Hepatocyte (in vitro differentiated cells): ENCODE measurements around the gene PTPRN2. TPM values are rescaled to one million over a fixed set of nuclear protein-coding genes. Genes with fewer than 3 reads are reported as not detected.

Experiments used
- DNase-seq: peaks from one replicate; pipeline ENCODE4 v3.0.0-alpha.2; 2016; ENCODE audit warnings: low spot score
- H2AFZ ChIP-seq: fragments of 200-600 bp; sonication (generic); 2 replicates; pipeline ENCODE4 v1.6.0; 2016; ENCODE audit warnings: antibody characterized with exemption, mild to moderate bottlenecking
- H3K27ac ChIP-seq: fragments of 200-600 bp; sonication (generic); 2 replicates; pipeline ENCODE4 v1.5.1; 2016; ENCODE audit warnings: mild to moderate bottlenecking
- H3K27me3 ChIP-seq: fragments of 200-600 bp; sonication (generic); 2 replicates; pipeline ENCODE4 v1.6.1; 2016
- H3K36me3 ChIP-seq: fragments of 200-600 bp; sonication (generic); replicated peaks from 2 replicates; pipeline ENCODE4 v1.5.1; 2016; ENCODE audit warnings: low read depth; ENCODE audit not compliant: insufficient read depth
- H3K4me1 ChIP-seq: fragments of 200-600 bp; sonication (generic); 2 replicates; pipeline ENCODE4 v1.5.1; 2016; ENCODE audit warnings: mild to moderate bottlenecking, moderate library complexity; ENCODE audit not compliant: insufficient read depth
- H3K4me2 ChIP-seq: fragments of 200-600 bp; sonication (generic); 2 replicates; pipeline ENCODE4 v1.6.0; 2016
- H3K4me3 ChIP-seq: fragments of 200-600 bp; sonication (generic); 2 replicates; pipeline ENCODE4 v1.5.1; 2016; ENCODE audit warnings: mild to moderate bottlenecking
- H3K79me2 ChIP-seq: fragments of 200-600 bp; sonication (generic); 2 replicates; pipeline ENCODE4 v1.6.0; 2017; ENCODE audit warnings: mild to moderate bottlenecking
- H3K9me2 ChIP-seq: fragments of 200-600 bp; sonication (generic); replicated peaks from 2 replicates; pipeline ENCODE4 v1.6.0; 2017; ENCODE audit warnings: mild to moderate bottlenecking; ENCODE audit not compliant: insufficient read depth
- H3K9me3 ChIP-seq: fragments of 200-600 bp; sonication (generic); 2 replicates; pipeline ENCODE4 v1.5.1; 2016; ENCODE audit warnings: low read depth, mild to moderate bottlenecking
- H4K20me1 ChIP-seq: fragments of 200-600 bp; sonication (generic); 2 replicates; pipeline ENCODE4 v1.6.0; 2016; ENCODE audit warnings: mild to moderate bottlenecking; ENCODE audit not compliant: insufficient read depth, poor library complexity, severe bottlenecking
- CTCF ChIP-seq: fragments of 200-600 bp; sonication (generic); IDR thresholded peaks from 2 replicates; pipeline ENCODE4 v1.5.1; 2016; ENCODE audit warnings: antibody characterized with exemption, mild to moderate bottlenecking; ENCODE audit not compliant: poor library complexity
- EZH2 ChIP-seq: fragments of 200-600 bp; sonication (generic); IDR thresholded peaks from 2 replicates; pipeline ENCODE4 v1.6.1; 2016; ENCODE audit warnings: antibody characterized with exemption, mild to moderate bottlenecking, borderline replicate concordance
- EZH2phosphoT487 ChIP-seq: fragments of 200-600 bp; sonication (generic); IDR thresholded peaks from one replicate; pipeline ENCODE4 v1.6.1; 2018; ENCODE audit warnings: antibody characterized with exemption, mild to moderate bottlenecking, low read depth, moderate library complexity; ENCODE audit not compliant: unreplicated experiment, severe bottlenecking
- WGBS: methylation state at CpG from one replicate; pipeline ENCODE4 v1.1.6; 2016; ENCODE audit warnings: low lambda C conversion rate; ENCODE audit errors: missing lambda C conversion rate; 5-methylcytosine and 5-hydroxymethylcytosine counted together
- polyA plus RNA-seq: library from polyadenylated mRNA; unstranded; fragments of >200 nt; fragmentation: Nextera tagmentation; extraction: Ambion mirVana; gene quantifications from 2 replicates; pipeline ENCODE4 v1.2.1, GENCODE V29; 2016
- total RNA-seq: library from RNA; depleted of rRNA; stranded (reverse); fragments of >200 nt; gene quantifications from 2 replicates; pipeline ENCODE4 v1.2.3, GENCODE V29; 2014

The PTPRN2 gene
- total and polyA plus RNA-seq, 2 experiments from 2014 or later, result 2.1 to 3.3 TPM

- H3K9me2 ChIP-seq, result no peaks in the 10 kb centered on the region
- peaks cover 15% of the 10 kb centered on the region for H3K27me3 ChIP-seq
- H3K9me3 ChIP-seq, result no peaks in the 10 kb centered on the region
- TF ChIP-seq CTCF (no peak), EZH2 (no peak), EZH2phosphoT487 (no peak)
- no peak overlapping the region for H3K4me2 ChIP-seq
- peaks cover 10% of the 10 kb centered on the region for H3K4me1 ChIP-seq
- H3K4me3 ChIP-seq, result no peak overlapping the region
- no peaks in the 10 kb centered on the region for H4K20me1 ChIP-seq
- no peak for DNase-seq
- 93% methylated on average over 9 of the region's 9 CpGs for WGBS
- H3K79me2 ChIP-seq, result no peaks in the 10 kb centered on the region
- H3K36me3 ChIP-seq, result no peaks in the 10 kb centered on the region
- no peak overlapping the region for H3K27ac ChIP-seq
- H2AFZ ChIP-seq, result no peak overlapping the region
These were observed 7.7 kb downstream of the PTPRN2 start for GRCh38 chr7:158579662-158580646.

GRCh38 chr7:158576050-158576762 lies 11.4 kb downstream of the PTPRN2 start:
- WGBS, result 89% methylated on average over 11 of the region's 11 CpGs
- no peak overlapping the region for H3K4me3 ChIP-seq
- peaks cover 6% of the 10 kb centered on the region for H3K4me1 ChIP-seq
- H3K4me2 ChIP-seq, result no peak overlapping the region
- H4K20me1 ChIP-seq, result no peaks in the 10 kb centered on the region
- peaks cover 7% of the 10 kb centered on the region for H3K27me3 ChIP-seq
- TF ChIP-seq EZH2 (no peak), CTCF (no peak), EZH2phosphoT487 (no peak)
- H2AFZ ChIP-seq, result no peak overlapping the region
- no peaks in the 10 kb centered on the region for H3K36me3 ChIP-seq
- H3K9me3 ChIP-seq, result no peaks in the 10 kb centered on the region
- no peak for DNase-seq
- H3K9me2 ChIP-seq, result no peaks in the 10 kb centered on the region
- H3K79me2 ChIP-seq, result no peaks in the 10 kb centered on the region
- H3K27ac ChIP-seq, result no peak overlapping the region

- 84% methylated on average over 8 of the region's 8 CpGs for WGBS
- TF ChIP-seq CTCF (no peak), EZH2 (no peak)
- H3K79me2 ChIP-seq, result no peaks in the 10 kb centered on the region
- no peak overlapping the region for H3K4me3 ChIP-seq
- H3K9me2 ChIP-seq, result no peaks in the 10 kb centered on the region
- H3K27me3 ChIP-seq, result peaks cover 21% of the 10 kb centered on the region
- no peaks in the 10 kb centered on the region for H3K9me3 ChIP-seq
- no peaks in the 10 kb centered on the region for H4K20me1 ChIP-seq
- H2AFZ ChIP-seq, result no peak overlapping the region
- no peak overlapping the region for H3K27ac ChIP-seq
- no peaks in the 10 kb centered on the region for H3K36me3 ChIP-seq
- no peak for DNase-seq
- no peaks in the 10 kb centered on the region for H3K4me1 ChIP-seq
- no peak overlapping the region for H3K4me2 ChIP-seq
These were observed 13.2 kb downstream of the PTPRN2 start for GRCh38 chr7:158574308-158575036.
